DMS 273 (cell line): Measurements from ENCODE around the gene WASHC3.
"Not testable (repeated sequence)": the region's sequence is repeated elsewhere in the genome, so short reads cannot be mapped to it uniquely, and the experiment has no call there.

Experiments
- DNase-seq: peaks from one replicate; lab custom pipeline; 2025; ENCODE audit not compliant: unreplicated experiment; lab: John Stamatoyannopoulos, UW

WASHC3 gene

GRCh38 chr12:102051431-102051965 lies 10.3 kb downstream of the WASHC3 start:
- DNase-seq, result no peak

- DNase-seq, result no peak
Observed at GRCh38 chr12:102050660-102051430, 10.9 kb downstream of the WASHC3 start.

GRCh38 chr12:102043928-102044327 lies 17.9 kb downstream of the WASHC3 start:
- DNase-seq, result no peak

- DNase-seq, result no peak
Observed at GRCh38 chr12:102033991-102034745, 27.6 kb downstream of the WASHC3 start.

- DNase-seq, result no peak
Observed at GRCh38 chr12:102031852-102032251, 29.9 kb downstream of the WASHC3 start.

GRCh38 chr12:102029141-102029540 lies 32.6 kb downstream of the WASHC3 start:
- no peak for DNase-seq

GRCh38 chr12:102026728-102027127 lies 35.1 kb downstream of the WASHC3 start:
- DNase-seq, result peak; percentile 3

- DNase-seq, result no peak
Observed at GRCh38 chr12:102024765-102025164, 37.0 kb downstream of the WASHC3 start.

- no peak for DNase-seq
Observed at GRCh38 chr12:102023343-102023930, 38.4 kb downstream of the WASHC3 start.

- no peak for DNase-seq
Observed at GRCh38 chr12:102022286-102022685, 39.5 kb downstream of the WASHC3 start.

GRCh38 chr12:102021540-102022246 lies 40.1 kb downstream of the WASHC3 start:
- no peak for DNase-seq

GRCh38 chr12:102018607-102019006 lies 43.2 kb downstream of the WASHC3 start:
- not testable (repeated sequence) for DNase-seq

- no peak for DNase-seq
Observed at GRCh38 chr12:102016472-102016871, 45.3 kb downstream of the WASHC3 start.

GRCh38 chr12:102010265-102010994 lies 51.4 kb downstream of the WASHC3 start:
- DNase-seq, result no peak

- DNase-seq, result no peak
Observed at GRCh38 chr12:102009796-102010195, 52.0 kb downstream of the WASHC3 start.

GRCh38 chr12:102008615-102009126 lies 53.1 kb downstream of the WASHC3 start:
- DNase-seq, result no peak

GRCh38 chr12:102005256-102005655 lies 56.5 kb downstream of the WASHC3 start:
- no peak for DNase-seq

GRCh38 chr12:101997102-101997501 lies 64.7 kb downstream of the WASHC3 start:
- no peak for DNase-seq

GRCh38 chr12:101995684-101996083 lies 66.1 kb downstream of the WASHC3 start:
- no peak for DNase-seq

- DNase-seq, result no peak
Observed at GRCh38 chr12:101992091-101992490, 69.7 kb downstream of the WASHC3 start.
